OCI-LY7 (cell line): ENCODE measurements around the gene FOLR2.

Experiments
- EZH2phosphoT487 ChIP-seq: fragments of 200-600 bp; sonication (generic); IDR thresholded peaks from 2 replicates; pipeline ENCODE4 v1.6.1; 2018; ENCODE audit warnings: low read depth, borderline replicate concordance, mild to moderate bottlenecking, mixed run types, antibody characterized with exemption, low read length, moderate library complexity, mixed read lengths
- TF ChIP-seq, protein P1 (sequence below): fragments of 200-600 bp; sonication (generic); conservative IDR thresholded peaks from 2 replicates; pipeline ENCODE4 v1.5.1; 2014; ENCODE audit warnings: mild to moderate bottlenecking, antibody characterized with exemption, low read length, moderate library complexity, mixed read lengths

DNA sequence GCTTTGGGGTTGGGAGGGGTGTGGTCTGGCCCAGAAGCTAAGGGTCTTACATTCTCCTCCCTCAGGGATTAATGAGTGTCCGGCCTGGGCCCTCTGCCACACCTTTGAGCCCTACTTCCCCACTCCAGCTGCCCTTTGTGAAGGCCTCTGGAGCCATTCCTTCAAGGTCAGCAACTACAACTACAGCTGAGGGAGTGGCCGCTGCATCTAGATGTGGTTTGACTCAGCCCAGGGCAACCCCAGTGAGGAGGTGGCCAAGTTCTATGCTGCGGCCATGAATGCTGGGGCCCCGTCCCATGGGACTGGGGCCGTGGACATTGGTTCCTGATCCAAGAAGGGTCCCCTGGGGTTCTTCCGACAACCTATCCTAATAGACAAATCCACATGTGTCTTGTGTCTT is 38.9 kb upstream of the FOLR2 start:
- TF ChIP-seq, protein P1, sequence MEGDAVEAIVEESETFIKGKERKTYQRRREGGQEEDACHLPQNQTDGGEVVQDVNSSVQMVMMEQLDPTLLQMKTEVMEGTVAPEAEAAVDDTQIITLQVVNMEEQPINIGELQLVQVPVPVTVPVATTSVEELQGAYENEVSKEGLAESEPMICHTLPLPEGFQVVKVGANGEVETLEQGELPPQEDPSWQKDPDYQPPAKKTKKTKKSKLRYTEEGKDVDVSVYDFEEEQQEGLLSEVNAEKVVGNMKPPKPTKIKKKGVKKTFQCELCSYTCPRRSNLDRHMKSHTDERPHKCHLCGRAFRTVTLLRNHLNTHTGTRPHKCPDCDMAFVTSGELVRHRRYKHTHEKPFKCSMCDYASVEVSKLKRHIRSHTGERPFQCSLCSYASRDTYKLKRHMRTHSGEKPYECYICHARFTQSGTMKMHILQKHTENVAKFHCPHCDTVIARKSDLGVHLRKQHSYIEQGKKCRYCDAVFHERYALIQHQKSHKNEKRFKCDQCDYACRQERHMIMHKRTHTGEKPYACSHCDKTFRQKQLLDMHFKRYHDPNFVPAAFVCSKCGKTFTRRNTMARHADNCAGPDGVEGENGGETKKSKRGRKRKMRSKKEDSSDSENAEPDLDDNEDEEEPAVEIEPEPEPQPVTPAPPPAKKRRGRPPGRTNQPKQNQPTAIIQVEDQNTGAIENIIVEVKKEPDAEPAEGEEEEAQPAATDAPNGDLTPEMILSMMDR: no peak
- no peak for TF ChIP-seq EZH2phosphoT487
